Endometrium (tissue), 2 donors: ENCODE data around the gene CEP131.

ENCODE experiments used
- FAIRE-seq: peaks from 2 replicates; lab custom pipeline; 2012; peaks lifted over from hg19 to GRCh38; lab: Jason Lieb, UNC
- donor health status: control.
- donor health status: control.

CEP131 gene

GRCh38 chr17:81223762-81224130 lies 981 bp upstream of the CEP131 start:
- no peak for FAIRE-seq

DNA sequence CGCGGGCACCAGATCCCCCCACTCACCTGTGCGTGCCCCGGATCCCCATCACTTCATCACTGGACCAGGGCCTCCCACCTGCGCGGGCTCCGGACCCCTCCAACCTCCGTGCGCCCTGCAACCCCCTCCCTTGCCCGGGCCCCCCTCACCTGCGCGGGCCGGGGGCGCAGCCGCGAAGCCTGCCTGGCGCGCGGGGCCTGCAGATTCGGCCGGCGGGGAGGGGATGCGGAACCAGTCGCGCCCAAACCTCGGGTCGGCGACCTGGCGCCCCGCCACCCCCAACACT lies 202 bp downstream of the CEP131 start:
- FAIRE-seq = no peak

GRCh38 chr17:81221842-81222619 lies 734 bp downstream of the CEP131 start:
- FAIRE-seq = no peak

DNA sequence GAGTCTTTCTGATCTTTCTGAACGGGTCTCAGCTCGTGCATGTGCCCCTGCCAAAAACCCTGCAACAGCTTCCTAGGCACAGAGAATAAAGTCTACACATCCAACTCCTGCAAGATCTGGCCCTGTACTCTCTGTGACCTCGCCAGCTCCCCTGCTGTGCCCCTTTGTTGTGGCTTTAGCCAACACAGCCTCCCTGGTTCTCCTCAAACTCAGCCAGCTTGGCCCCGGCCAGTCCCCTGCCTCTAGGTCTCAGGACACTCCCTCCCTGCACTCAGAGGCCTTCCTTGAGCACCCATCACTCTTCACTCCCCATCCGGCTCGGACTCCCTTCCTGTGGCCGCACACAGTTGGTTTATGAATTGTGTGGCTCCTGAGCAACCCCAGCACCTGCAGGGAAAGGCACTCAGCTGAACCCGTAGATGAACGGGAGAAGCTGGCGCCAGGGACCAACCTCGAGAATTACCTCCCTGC lies 1.4 kb downstream of the CEP131 start:
- no peak for FAIRE-seq

DNA sequence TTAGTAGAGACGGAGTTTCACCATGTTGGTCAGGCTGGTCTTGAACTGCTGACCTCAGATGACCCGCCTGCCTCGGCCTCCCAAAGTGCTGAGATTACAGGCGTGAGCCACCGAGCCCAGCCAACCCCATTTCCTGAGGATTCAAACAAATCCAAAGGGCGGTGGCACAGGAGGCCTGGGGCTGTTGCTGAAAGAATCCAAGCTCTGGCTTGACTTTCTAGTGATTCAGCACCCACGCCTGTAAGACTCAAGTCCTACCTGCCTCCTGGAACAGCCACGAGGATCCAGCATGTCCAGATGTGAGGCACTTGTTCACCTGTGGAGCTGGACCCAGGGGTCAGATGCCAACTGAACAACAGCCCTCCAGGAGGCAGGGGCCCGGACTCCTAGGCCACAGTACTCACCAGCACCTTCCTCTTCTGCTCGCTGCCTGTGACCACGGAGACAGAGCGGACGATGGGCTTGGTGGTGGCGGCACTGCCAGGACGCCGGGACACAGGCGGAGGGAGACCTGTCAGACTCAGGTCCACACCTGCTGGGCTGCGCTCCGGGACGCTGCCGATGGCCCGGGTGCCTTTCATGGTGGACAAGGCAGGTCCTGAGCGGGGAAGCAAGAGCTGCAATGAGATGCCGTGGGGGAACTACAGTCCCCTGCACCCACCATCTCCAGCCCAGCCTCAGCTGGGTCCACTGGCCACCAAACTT lies 3.1 kb downstream of the CEP131 start:
- no peak for FAIRE-seq

DNA sequence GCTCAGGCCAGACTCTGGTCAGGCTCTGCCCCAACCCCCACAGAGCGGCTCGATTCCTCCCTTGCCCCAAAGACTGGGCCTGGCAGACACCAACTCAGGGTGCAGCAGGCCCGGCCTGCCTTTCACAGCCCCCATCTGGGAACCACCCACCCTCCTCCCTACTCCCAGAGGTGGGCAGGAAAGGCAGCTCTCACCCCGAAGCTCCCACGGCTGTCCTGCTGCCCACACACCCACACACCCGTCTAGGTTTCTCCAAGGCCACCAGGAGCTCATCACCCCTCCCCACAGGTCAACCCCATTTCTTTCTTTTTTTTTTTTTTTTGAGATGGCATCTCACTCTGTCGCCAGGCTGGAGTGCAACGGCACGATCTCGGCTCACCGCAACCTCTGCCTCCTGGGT lies 3.8 kb downstream of the CEP131 start:
- no peak for FAIRE-seq

- no peak for FAIRE-seq
Observed at GRCh38 chr17:81218459-81218858, 4.3 kb downstream of the CEP131 start.

DNA sequence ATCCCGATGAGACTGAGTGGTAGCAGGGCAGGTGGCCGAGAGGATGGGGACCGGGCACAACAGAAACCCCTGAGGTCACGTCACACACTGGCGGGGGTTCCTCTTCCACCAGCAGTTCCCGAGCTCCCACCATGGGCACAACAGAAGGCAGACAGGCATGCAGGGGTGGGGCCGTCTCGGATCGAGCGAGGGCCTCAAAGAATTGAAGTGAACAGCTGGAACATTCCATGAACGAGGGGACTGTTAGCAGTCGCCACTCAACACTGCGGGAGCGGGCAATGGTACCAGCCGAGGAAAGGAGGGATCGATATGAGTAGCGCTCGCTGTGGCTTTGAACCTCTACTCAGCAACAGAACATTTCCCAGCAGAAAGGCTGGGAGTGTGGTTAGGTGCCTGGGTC lies 5.3 kb downstream of the CEP131 start:
- no peak for FAIRE-seq

GRCh38 chr17:81213978-81214377 lies 8.8 kb downstream of the CEP131 start:
- FAIRE-seq = no peak

DNA sequence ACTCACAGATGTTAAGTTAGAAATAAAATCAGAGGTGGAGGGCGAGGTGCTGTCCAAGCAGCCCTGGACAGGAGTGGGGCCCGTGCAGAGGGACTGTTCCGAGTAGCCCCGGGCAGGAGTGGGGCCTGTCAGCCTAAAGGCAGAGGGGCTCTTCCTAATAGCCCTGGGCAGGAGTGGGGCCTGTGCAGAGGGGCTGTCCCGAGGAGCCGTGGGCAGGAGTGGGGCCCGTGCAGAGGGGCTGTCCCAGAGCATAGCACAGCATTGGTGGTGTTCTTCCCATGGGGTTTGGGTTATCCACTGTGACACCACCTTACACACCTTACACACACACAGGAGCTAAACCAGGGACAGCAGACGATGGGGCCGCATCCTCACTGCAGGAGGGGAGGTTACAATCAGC lies 10.4 kb downstream of the CEP131 start:
- no peak for FAIRE-seq

- FAIRE-seq = no peak
Observed at GRCh38 chr17:81210868-81211267, 11.9 kb downstream of the CEP131 start.

DNA sequence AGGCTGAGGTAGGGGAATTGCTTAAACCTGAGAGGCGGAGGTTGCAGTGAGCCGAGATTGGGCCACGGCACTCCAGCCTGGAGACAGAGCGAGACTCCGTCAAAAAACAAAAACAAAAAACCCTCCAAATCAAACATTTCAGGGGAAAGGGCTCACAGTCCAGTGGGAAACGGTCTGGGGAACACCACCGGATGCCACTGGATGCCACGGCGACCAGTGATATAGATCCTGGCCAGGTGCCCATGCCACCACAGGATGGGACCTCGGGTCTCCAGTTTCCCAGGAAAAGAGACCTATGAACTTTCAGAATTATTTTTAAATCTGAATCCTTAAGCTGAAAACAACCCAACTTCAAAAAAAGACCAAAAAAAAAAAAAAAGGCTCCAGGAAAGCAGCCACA lies 12.3 kb downstream of the CEP131 start:
- FAIRE-seq = no peak

GRCh38 chr17:81209141-81209540 lies 13.6 kb downstream of the CEP131 start:
- no peak for FAIRE-seq

GRCh38 chr17:81208651-81209050 lies 14.1 kb downstream of the CEP131 start:
- FAIRE-seq = no peak

DNA sequence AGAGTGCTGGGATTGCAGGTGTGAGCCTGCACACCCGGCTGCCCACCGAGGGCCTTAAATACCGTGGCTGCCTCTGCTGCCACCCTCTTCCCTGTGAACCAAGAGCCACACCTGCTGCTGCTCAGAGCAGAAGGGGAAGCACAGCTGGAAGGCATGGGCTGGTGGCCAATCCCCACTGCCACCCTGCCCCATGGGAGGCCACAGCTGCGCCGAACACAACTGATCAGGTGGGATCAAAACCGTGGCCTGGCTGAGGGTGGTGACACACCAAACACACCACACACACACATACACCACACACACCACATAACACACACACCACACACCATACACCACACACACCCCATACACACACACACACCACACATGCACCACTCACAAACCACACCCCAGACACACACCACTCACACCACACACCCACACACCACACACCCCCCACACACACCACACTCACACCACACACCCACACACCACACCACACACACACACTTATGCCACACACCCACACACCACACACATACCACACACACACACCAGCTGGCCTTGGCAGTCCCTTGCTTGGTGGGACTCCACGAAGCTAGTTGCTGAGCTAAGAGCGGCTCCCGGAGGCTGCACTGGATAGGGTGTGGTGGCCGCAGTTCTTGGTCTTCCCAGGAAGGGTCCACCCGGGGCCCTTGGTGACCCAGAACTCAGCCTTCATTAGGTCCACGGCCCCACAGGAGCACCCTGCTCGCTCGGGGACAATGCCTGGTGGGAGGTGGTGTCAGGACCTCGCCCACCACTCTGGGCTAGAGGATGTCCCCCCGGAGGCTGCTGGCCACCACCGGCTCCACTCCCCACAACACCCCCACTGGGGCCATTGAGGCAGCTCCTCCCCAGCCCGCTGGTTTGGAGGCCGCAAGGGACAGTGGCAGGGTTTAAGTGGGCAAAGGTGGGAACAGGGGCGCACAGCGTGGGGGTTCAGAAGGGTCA lies 14.9 kb downstream of the CEP131 start:
- no peak for FAIRE-seq

GRCh38 chr17:81206657-81207056 lies 16.1 kb downstream of the CEP131 start:
- no peak for FAIRE-seq

GRCh38 chr17:81206166-81206565 lies 16.6 kb downstream of the CEP131 start:
- FAIRE-seq = no peak

DNA sequence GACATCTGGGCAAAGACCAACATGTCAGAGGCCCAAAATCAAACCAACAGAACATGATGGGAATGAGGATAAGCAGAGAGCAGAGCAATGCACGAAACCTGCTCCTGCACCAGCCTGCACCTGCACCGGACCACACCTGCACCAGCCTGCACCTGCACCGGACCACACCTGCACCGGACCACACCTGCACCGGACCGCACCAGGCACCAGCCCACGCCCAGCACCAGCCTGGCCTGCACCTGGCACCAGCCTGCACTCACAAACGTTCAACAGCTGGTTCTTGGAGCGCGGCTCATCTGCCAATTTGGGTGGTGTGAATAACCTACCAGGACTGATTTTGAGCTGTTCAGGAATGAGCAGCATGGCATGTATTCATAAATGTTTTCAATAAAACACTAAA lies 18.2 kb downstream of the CEP131 start:
- no peak for FAIRE-seq

DNA sequence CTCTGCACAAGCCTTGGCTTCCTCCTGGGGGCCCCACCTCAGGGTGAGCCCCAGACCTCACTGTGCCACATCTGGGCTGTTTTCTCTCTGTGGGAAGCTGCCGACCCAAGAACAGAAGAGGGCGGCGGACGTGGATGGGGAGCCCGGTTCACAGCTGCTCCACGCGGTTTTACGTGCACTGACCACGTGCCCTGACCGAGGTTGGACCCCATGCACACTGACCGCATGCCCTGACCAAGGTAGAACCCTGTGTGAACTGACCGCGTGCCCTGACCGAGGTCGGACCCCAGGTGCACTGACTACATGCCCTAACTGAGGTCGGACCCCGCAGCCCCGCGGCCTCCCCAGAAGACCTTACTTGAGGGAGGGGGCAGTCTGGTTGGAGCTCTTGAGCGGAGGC lies 19.6 kb downstream of the CEP131 start:
- FAIRE-seq = no peak

- FAIRE-seq = no peak
Observed at GRCh38 chr17:81202318-81202717, 20.4 kb downstream of the CEP131 start.

DNA sequence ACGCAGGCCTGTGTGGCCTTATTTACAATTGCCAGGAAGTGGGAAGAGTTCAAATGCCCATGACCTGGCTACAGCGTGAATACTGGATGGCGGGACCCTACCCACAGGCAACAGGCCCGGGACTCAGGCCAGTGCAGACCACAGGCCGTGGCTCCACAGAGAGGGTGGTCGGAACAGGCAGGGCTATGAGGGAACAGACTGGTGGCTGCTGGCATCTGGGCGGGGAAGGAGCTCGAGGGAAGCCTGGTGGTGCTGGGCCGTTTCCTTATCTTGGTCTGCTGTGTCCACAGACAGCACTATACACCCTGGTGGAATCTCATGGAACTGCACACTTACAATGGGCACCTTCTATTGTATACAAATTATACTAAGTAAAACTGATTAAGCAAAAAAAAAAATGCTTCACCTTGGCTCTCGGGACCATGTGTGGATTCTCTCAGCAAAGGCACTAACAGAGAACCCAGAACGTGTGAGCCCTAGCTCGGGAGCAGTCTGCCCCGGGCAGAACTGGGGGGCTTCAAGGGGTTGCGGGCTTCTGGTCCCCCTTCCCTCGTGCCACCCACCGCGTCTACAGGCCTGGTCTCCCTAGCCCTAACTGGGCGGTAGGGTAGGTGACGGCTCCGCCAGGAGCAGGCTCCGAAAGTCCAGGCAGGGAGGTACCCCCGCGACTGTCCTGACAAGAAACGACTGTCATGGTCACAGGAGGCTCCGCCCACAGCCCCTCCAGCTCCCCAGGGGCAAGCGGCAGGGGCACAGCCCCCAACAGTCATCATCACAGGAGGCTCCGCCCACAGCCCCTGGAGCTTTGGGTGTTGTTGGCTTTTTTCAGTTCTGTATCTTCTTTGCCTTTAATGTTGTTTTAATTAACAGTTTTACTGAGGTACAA lies 21.8 kb downstream of the CEP131 start:
- no peak for FAIRE-seq

DNA sequence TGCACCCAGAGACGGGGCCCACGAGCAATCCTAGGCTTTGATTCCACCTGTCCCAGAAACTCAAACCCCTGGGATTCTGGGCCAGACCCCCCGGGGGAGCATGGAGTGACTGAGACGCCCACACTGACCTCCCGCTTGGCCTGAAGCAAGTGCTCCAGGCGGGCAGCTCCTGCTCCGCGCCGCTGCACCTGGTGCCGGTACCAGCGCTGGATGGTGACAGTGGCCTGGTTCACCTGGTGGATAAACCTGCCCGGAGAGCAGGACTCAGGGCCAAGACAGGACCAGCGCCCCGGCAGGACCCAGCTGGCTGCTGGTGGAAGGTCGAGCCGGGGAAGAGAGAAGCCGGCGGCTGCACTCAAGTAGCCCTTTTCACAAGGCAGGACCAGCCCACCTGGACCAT lies 22.6 kb downstream of the CEP131 start:
- FAIRE-seq = no peak
